ENCODE data around the gene USP3. TPM values are rescaled to one million over a fixed set of nuclear protein-coding genes. Genes with fewer than 3 reads are reported as not detected.

Gene USP3
- total and polyA plus RNA-seq, 2 of the 4 experiments (the other 2 are of a cell fraction), result 17.3 to 52.3 TPM

DNA sequence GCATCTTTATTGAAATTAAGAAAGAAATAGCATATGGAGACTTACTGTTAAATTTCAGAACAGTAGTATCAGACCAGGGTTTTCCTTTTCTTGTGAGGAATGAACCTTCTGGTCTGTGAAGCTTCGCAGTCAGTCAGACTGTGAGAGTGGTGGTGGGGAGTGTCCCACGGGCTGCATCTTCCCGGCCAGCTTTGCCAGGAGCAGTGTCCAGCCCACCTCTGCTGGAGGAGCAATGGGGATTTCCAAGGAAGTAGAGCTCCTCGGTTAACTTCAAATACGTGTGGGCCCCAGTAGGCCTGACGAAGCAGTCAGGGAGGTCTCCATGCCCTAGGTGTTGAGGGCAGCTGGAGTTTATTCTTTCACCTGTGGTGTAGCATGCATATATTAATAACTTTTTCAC is 51.9 kb downstream of the USP3 start:
- POLR2A ChIA-PET (ENCODE audit: unreplicated experiment), result no interaction called here
- CTCF ChIA-PET, result no interaction called here
- H3K27me3 ChIP-seq (ENCODE audit: control insufficient read depth, insufficient read depth, low read length), result no peaks in the 10 kb centered on the region
- H3K4me1 ChIP-seq (ENCODE audit: control insufficient read depth, insufficient read depth, low read length), result peaks cover 2% of the 10 kb centered on the region; the same call in 1 of the 2 replicates
- H3K14ac ChIP-seq (replicated peaks; ENCODE audit: low read depth, low read length), result no peak overlapping the region
- no peak overlapping the region for H2BK120ac ChIP-seq (ENCODE audit: low read depth, low read length)
- no peak overlapping the region for H4K8ac ChIP-seq (ENCODE audit: low read depth in 2 of 2, low read length in 2 of 2)
- peaks cover 10 to 35% of the 10 kb centered on the region in 2 experiments; a peak in 3 of 4 replicates for H3K79me1 ChIP-seq (ENCODE audit: low read depth in 1 of 2, low read length in 2 of 2)
- 100% methylated on average over 1 of the region's 6 CpGs; no CpG with 5 or more reads in 1 of the 2 experiments for WGBS, 2 experiments (ENCODE audit: extremely low coverage in 2 of 2, insufficient read length in 1 of 2)
- no peak overlapping the region for H2AK5ac ChIP-seq (ENCODE audit: low read depth, low read length)
- H2BK5ac ChIP-seq (ENCODE audit: low read depth, low read length, poor library complexity, severe bottlenecking), result no peak overlapping the region
- no TSS peak for BruUV-seq (replicated peaks)
- H2AFZ ChIP-seq (replicated peaks; ENCODE audit: low read length, poor library complexity), result no peak overlapping the region
- ATAC-seq (ENCODE audit: low read depth) (no peak), DNase-seq (no peak)
- H3K56ac ChIP-seq (ENCODE audit: extremely low read depth, insufficient read depth, low read length), result no peak overlapping the region
- H2BK20ac ChIP-seq (ENCODE audit: low read depth, low read length), result no peak overlapping the region
- dilution Hi-C loops (cut with HindIII; ENCODE audit: low sequenced_read_pairs, unreplicated experiment) (no loop called here), in situ Hi-C loops (cut with MboI; ENCODE audit: low sequenced_read_pairs) (no loop called here), intact Hi-C loops (cut with micrococcal nuclease) (no loop called here)
- H3K4me2 ChIP-seq (ENCODE audit: low read depth, low read length), result no peak overlapping the region
- H3K18ac ChIP-seq (ENCODE audit: low read depth, low read length), result no peak overlapping the region
- H4K20me1 ChIP-seq (ENCODE audit: insufficient read depth, low read length), result peaks cover 9% of the 10 kb centered on the region; the same call in 1 of the 2 replicates
- H3K9ac ChIP-seq (ENCODE audit: low read depth, low read length), result no peak overlapping the region
- no peak overlapping the region for H3K4ac ChIP-seq (ENCODE audit: low read depth, low read length)
- TF ChIP-seq CEBPB (IDR thresholded peaks at IDR 0.05; ENCODE audit: low read depth, low read length), result no peak
- no peak for TF ChIP-seq MAZ (IDR thresholded peaks at IDR 0.05; ENCODE audit: borderline replicate concordance, low read depth, low read length)
- no peak for TF ChIP-seq SMC3 (IDR thresholded peaks at IDR 0.05; ENCODE audit: low read depth, low read length)
- no peak for TF ChIP-seq CHD1 (IDR thresholded peaks at IDR 0.05; ENCODE audit: low read depth, low read length)
- TF ChIP-seq POLR2A (IDR thresholded peaks at IDR 0.05; ENCODE audit: low read depth, low read length), result no peak
- TF ChIP-seq NFE2L2 (IDR thresholded peaks at IDR 0.05; ENCODE audit: low read depth, low read length), result no peak
- no peak for TF ChIP-seq MAFK (IDR thresholded peaks at IDR 0.05; ENCODE audit: low read depth, low read length)
- TF ChIP-seq FOS (IDR thresholded peaks at IDR 0.05; ENCODE audit: low read depth, low read length), result no peak
- no peak for TF ChIP-seq RCOR1 (IDR thresholded peaks at IDR 0.05; ENCODE audit: insufficient replicate concordance, low read length)
- no peak for TF ChIP-seq BHLHE40 (IDR thresholded peaks at IDR 0.05; ENCODE audit: low read depth, low read length)
- TF ChIP-seq, protein P1, sequence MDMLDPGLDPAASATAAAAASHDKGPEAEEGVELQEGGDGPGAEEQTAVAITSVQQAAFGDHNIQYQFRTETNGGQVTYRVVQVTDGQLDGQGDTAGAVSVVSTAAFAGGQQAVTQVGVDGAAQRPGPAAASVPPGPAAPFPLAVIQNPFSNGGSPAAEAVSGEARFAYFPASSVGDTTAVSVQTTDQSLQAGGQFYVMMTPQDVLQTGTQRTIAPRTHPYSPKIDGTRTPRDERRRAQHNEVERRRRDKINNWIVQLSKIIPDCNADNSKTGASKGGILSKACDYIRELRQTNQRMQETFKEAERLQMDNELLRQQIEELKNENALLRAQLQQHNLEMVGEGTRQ (IDR thresholded peaks at IDR 0.05; ENCODE audit: low read depth, low read length), result no peak
- TF ChIP-seq, protein P2, sequence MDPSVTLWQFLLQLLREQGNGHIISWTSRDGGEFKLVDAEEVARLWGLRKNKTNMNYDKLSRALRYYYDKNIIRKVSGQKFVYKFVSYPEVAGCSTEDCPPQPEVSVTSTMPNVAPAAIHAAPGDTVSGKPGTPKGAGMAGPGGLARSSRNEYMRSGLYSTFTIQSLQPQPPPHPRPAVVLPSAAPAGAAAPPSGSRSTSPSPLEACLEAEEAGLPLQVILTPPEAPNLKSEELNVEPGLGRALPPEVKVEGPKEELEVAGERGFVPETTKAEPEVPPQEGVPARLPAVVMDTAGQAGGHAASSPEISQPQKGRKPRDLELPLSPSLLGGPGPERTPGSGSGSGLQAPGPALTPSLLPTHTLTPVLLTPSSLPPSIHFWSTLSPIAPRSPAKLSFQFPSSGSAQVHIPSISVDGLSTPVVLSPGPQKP (IDR thresholded peaks at IDR 0.05; ENCODE audit: borderline replicate concordance, low read depth, low read length), result no peak
- TF ChIP-seq RFX5 (IDR thresholded peaks at IDR 0.05; ENCODE audit: low read depth, low read length), result no peak
- TF ChIP-seq, protein P3, sequence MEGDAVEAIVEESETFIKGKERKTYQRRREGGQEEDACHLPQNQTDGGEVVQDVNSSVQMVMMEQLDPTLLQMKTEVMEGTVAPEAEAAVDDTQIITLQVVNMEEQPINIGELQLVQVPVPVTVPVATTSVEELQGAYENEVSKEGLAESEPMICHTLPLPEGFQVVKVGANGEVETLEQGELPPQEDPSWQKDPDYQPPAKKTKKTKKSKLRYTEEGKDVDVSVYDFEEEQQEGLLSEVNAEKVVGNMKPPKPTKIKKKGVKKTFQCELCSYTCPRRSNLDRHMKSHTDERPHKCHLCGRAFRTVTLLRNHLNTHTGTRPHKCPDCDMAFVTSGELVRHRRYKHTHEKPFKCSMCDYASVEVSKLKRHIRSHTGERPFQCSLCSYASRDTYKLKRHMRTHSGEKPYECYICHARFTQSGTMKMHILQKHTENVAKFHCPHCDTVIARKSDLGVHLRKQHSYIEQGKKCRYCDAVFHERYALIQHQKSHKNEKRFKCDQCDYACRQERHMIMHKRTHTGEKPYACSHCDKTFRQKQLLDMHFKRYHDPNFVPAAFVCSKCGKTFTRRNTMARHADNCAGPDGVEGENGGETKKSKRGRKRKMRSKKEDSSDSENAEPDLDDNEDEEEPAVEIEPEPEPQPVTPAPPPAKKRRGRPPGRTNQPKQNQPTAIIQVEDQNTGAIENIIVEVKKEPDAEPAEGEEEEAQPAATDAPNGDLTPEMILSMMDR (conservative IDR thresholded peaks at IDR 0.05; ENCODE audit: low read depth, low read length), result no peak
- no peak for TF ChIP-seq RAD21 (IDR thresholded peaks at IDR 0.05; ENCODE audit: low read length)
- TF ChIP-seq MXI1 (IDR thresholded peaks at IDR 0.05; ENCODE audit: borderline replicate concordance, low read depth, low read length), result no peak
- no peak overlapping the region for H2AK9ac ChIP-seq (replicated peaks; ENCODE audit: low read depth, low read length, poor library complexity)
- no peak overlapping the region for H3K4me3 ChIP-seq (ENCODE audit: insufficient read depth, low read depth, low read length)
- H3K23ac ChIP-seq (ENCODE audit: low read depth, low read length), result no peak overlapping the region
- H3K9me3 ChIP-seq (ENCODE audit: control insufficient read depth, insufficient read depth, low read length), result no peaks in the 10 kb centered on the region
- peaks cover 14% of the 10 kb centered on the region for H3K36me3 ChIP-seq (ENCODE audit: control insufficient read depth, insufficient read depth, low read length)
- no peak overlapping the region for H4K91ac ChIP-seq (ENCODE audit: insufficient read depth, low read depth, low read length)
- H3K9me1 ChIP-seq (ENCODE audit: insufficient read depth, low read length), result peaks cover 13% of the 10 kb centered on the region
- no peak overlapping the region for H4K5ac ChIP-seq (ENCODE audit: low read depth, low read length)
- H3K27ac ChIP-seq (ENCODE audit: insufficient read depth, low read length), result no peak overlapping the region
- H2BK15ac ChIP-seq (ENCODE audit: low read depth, low read length), result no peak overlapping the region
